Adrenal gland (tissue), 12 donors: ENCODE data around the gene CALM3. TPM values are rescaled to one million over a fixed set of nuclear protein-coding genes. Genes with fewer than 3 reads are reported as not detected.

Experiments
- DNase-seq, 7 donors: peaks; one replicate each; pipeline ENCODE4 v3.0.0-alpha.2; 2019 to 2020
- H3K27ac ChIP-seq, 5 donors: fragments of 200-600 bp; sonication (generic) in 4 of 5; 1 replicate in 3 of 5; 2 replicates in 2 of 5; pipeline versions ENCODE4 v1.5.1 to v1.8.0; 2016 to 2020; ENCODE audit warnings: mild to moderate bottlenecking in 1 of 5
- H3K27me3 ChIP-seq: fragments of 200-600 bp; 2 replicates; pipeline ENCODE4 v1.8.0; 2021
- H3K36me3 ChIP-seq, 2 donors: fragments of 200-600 bp; replicated peaks in 1 of 2; 1 replicate in 1 of 2; 2 replicates in 1 of 2; pipeline versions ENCODE4 v1.5.1 to v1.8.0; 2018 to 2022
- H3K4me1 ChIP-seq, 2 donors: fragments of 200-600 bp; replicated peaks in 1 of 2; 1 replicate in 1 of 2; 2 replicates in 1 of 2; pipeline versions ENCODE4 v1.5.1 to v1.8.0; 2018 to 2021
- H3K4me3 ChIP-seq, 4 donors: fragments of 200-600 bp; sonication (generic) in 3 of 4; one replicate each; pipeline ENCODE4 v1.5.1; 2016 to 2018
- H3K9me3 ChIP-seq, 3 donors: fragments of 200-600 bp; sonication (generic) in 1 of 3; replicated peaks in 1 of 3; 1 replicate in 2 of 3; 2 replicates in 1 of 3; pipeline versions ENCODE4 v1.5.1 to v1.8.0; 2016 to 2021
- POLR2A ChIP-seq, 2 donors: fragments of 450-650 bp; IDR thresholded peaks; one replicate each; pipeline ENCODE4 v1.6.1; 2017; ENCODE audit warnings: antibody characterized with exemption in 2 of 2, mild to moderate bottlenecking in 2 of 2, moderate library complexity in 1 of 2
- WGBS, 4 donors: extraction: QIAGEN DNeasy Blood & Tissue Kit in 2 of 4; methylation state at CpG; one replicate each; pipeline versions ENCODE4 v1.1.5 to v1.1.7; 2013 to 2017; 5-methylcytosine and 5-hydroxymethylcytosine counted together
- intact Hi-C, 2 donors: fragments of 100-400 bp; cut with DNase I; formaldehyde crosslinking; loops; one replicate each; pipeline versions ENCODE4 v1.14.1 to v1.15.0; 2022 to 2023
- polyA plus RNA-seq, 3 donors: library from polyadenylated mRNA; stranded (reverse); fragments of 200-250 nt in 2 of 3; fragments of 350-450 nt in 1 of 3; fragmentation: Illumina TruSeq in 1 of 3; extraction: RNeasy Lipid Tissue Mini Kit (QIAGEN cat#74804) in 1 of 3; gene quantifications; one replicate each; pipeline ENCODE4 v1.2.3, GENCODE V29; 2013 to 2014
- total RNA-seq, 9 donors: library from RNA; depleted of rRNA in 4 of 9; stranded (reverse); fragments of >200 nt in 4 of 9; fragments of 120-200 nt in 1 of 9; fragmentation: NEBNext Ultra II Directional in 1 of 9; extraction: Animal tissue kit (Norgen Biotek cat#: 25700) in 1 of 9; gene quantifications; one replicate each; pipeline versions ENCODE4 v1.1.0 to v1.2.4, GENCODE V29; 2013 to 2023
- TF ChIP-seq, protein P1 (sequence below), 6 experiments: fragments of 450-650 bp in 4 of 6; fragments of 200-600 bp in 2 of 6; sonication (generic) in 1 of 6; IDR thresholded peaks; 1 replicate in 5 of 6; 2 replicates in 1 of 6; pipeline versions ENCODE4 v1.5.1 to v1.8.0; 2016 to 2021; ENCODE audit warnings: antibody characterized with exemption in 6 of 6, mild to moderate bottlenecking in 2 of 6, moderate library complexity in 1 of 6
- donor health status: healthy with polysubstance abuse.
- donor health status: Bipolar disorder and iron deficiency.
- donor health status: DM: yes; HTN: yes; CAD: no.
- donor health status: DM: no; HTN: no; CAD: no.
- donor health status: DM: no; HTN: no; CAD: no.
- donor health status: DM: yes; HTN: yes; CAD: no.

Gene CALM3
- total and polyA plus RNA-seq, 12 donors, result 177 to 579 (median 278) TPM

DNA sequence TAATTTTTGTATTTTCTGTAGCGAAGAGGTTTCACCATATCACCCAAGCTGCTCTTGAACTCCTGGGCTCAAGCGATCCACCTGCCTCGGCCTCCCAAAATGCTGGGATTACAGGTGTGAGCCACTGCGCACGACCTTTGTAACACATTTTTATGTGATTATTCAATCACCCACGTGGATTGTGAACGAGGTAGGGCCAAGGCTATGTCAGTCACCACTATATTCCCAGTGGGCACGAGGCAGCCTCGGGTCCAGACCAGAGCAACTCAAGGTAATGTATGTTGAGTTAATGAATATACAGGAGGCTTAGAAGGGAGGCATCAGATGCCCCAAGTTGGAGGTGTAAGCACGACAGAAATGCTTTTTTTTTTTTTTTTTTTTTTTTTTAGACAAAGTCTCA lies 14.8 kb downstream of the CALM3 start:
- H3K36me3 ChIP-seq, result no peaks in the 10 kb centered on the region
- H3K4me1 ChIP-seq, result peaks cover 0 to 24% of the 10 kb centered on the region in 2 donors
- no peaks in the 10 kb centered on the region for H3K27me3 ChIP-seq
- DNase-seq, result no peak
- intact Hi-C loops, result no loop called here
- TF ChIP-seq, protein P1, sequence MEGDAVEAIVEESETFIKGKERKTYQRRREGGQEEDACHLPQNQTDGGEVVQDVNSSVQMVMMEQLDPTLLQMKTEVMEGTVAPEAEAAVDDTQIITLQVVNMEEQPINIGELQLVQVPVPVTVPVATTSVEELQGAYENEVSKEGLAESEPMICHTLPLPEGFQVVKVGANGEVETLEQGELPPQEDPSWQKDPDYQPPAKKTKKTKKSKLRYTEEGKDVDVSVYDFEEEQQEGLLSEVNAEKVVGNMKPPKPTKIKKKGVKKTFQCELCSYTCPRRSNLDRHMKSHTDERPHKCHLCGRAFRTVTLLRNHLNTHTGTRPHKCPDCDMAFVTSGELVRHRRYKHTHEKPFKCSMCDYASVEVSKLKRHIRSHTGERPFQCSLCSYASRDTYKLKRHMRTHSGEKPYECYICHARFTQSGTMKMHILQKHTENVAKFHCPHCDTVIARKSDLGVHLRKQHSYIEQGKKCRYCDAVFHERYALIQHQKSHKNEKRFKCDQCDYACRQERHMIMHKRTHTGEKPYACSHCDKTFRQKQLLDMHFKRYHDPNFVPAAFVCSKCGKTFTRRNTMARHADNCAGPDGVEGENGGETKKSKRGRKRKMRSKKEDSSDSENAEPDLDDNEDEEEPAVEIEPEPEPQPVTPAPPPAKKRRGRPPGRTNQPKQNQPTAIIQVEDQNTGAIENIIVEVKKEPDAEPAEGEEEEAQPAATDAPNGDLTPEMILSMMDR (IDR thresholded peaks at IDR 0.05), result no peak
- no peak for TF ChIP-seq POLR2A (IDR thresholded peaks at IDR 0.05)
- no peaks in the 10 kb centered on the region for H3K9me3 ChIP-seq
- no peak overlapping the region for H3K4me3 ChIP-seq
- WGBS, 4 donors, result 60 to 76% (median 70%) methylated on average over 10 of the region's 10 CpGs
- no peak overlapping the region for H3K27ac ChIP-seq

DNA sequence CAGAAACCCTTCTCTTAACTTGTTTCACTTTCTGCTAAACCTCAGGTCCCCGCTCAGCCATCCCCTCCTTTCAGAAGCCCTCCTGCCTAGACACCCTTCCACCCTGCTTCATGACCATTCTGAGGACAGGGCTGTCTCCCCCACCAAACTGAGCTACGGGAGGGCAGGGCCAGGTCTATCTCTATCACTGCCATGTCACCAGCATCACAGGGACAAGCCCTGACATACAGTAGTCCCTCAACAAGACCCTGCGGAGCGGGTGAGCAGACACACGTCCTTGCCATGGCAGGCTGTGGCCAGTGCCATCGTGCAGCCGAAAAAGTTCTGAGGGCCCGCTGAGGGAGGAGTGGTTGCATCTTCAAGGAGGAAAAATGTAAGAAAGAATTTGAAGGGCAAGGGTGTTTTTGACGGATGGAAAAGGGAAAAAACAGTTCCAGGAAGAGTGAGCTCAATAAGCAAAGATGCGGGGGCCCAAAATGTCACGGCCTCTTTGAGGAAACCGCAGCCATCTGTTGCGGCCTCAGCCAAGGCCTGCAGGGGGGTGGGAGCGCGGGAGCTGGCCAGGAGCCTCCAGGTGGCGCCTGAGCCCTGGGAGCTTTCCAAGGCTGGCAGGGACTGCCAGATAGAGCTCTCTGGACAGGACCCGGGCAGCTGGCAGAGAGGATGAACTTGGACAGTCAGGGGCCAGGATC lies 15.6 kb downstream of the CALM3 start:
- TF ChIP-seq, protein P1 (IDR thresholded peaks at IDR 0.05), result peak in 4 of 6 experiments; percentile 37 to 48 (median 40)
- TF ChIP-seq POLR2A (IDR thresholded peaks at IDR 0.05), result no peak
- peak; percentile 63 to 83 (median 72) for DNase-seq
- H3K9me3 ChIP-seq, result no peaks in the 10 kb centered on the region
- H3K4me3 ChIP-seq, result no peak overlapping the region
- 15 to 23% (median 17%) methylated on average over 17 of the region's 17 CpGs for WGBS, 4 donors
- H3K27ac ChIP-seq, result peak overlapping the region in 1 of 5 donors; percentile 6
- H3K4me1 ChIP-seq, result peaks cover 0 to 24% of the 10 kb centered on the region in 2 donors
- H3K36me3 ChIP-seq, result no peaks in the 10 kb centered on the region
- intact Hi-C loops, result no loop called here
- H3K27me3 ChIP-seq, result no peaks in the 10 kb centered on the region

DNA sequence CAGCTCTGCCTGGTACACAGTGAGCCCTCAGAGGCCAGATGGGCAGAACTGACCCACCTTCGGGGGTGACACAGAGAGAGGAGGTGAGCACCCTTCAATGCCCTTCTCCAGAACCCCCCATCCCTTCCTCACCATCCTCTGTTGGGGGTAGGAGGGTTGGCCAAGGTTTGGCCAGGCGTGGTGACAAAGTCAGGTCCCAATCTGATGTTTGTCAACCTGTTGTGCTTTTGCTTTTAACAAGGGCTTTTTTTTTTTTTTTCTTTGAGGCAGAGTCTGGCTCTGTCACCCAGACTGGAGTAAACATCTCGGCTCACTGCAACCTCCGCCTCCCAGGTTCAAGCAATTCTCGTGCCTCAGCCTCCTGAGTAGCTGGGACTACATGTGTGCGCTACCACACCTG lies 16.5 kb downstream of the CALM3 start:
- Histone ChIP-seq H3K4me3 (no peak overlapping the region), H3K36me3 (no peaks in the 10 kb centered on the region), H3K4me1 (peaks cover 0 to 24% of the 10 kb centered on the region in 2 donors), H3K27ac (no peak overlapping the region), H3K9me3 (no peaks in the 10 kb centered on the region), H3K27me3 (no peaks in the 10 kb centered on the region)
- TF ChIP-seq, protein P1 (IDR thresholded peaks at IDR 0.05), result no peak
- TF ChIP-seq POLR2A (IDR thresholded peaks at IDR 0.05), result no peak
- 83 to 90% (median 87%) methylated on average over 6 of the region's 6 CpGs for WGBS, 4 donors
- intact Hi-C loops, result no loop called here
- DNase-seq, result no peak

DNA sequence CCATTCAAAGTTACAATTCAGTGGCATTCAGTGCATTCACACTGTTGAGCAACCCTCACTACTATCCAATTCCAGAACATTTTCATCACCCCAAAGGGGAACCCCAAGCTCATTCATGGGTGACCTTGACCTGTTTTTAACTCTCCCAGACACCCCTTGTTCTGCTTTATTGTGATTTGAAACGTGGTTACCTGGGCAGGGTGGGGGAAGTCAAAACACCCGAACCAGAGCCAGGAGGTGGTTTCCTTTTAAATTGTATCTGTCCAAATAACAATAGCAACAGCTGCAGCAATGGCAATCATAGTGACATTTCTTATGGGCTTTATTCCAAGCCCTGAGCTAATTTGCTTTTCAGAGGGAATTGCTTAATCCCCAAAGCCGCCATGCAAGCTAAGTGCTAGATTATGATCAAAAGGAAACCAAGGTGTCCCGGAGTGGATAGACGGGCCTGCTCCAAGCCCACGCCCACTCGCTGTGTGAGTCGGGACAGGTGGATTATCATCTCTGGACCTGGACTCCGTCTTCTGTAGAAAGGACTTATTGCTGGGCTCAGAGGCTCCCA lies 17.6 kb downstream of the CALM3 start:
- Histone ChIP-seq H3K4me1 (peaks cover 0 to 24% of the 10 kb centered on the region in 2 donors), H3K9me3 (no peaks in the 10 kb centered on the region), H3K4me3 (no peak overlapping the region), H3K27ac (peak overlapping the region in 2 of 5 donors; percentile 37 to 38), H3K36me3 (no peaks in the 10 kb centered on the region), H3K27me3 (no peaks in the 10 kb centered on the region)
- DNase-seq, result peak in 3 of 7 donors; percentile 11 to 24 (median 22)
- 43 to 53% (median 47%) methylated on average over 6 to 9 of the region's 9 CpGs for WGBS, 4 donors
- intact Hi-C loops, result no loop called here
- TF ChIP-seq, protein P1 (IDR thresholded peaks at IDR 0.05), result no peak
- TF ChIP-seq POLR2A (IDR thresholded peaks at IDR 0.05), result no peak
